ENCODE results near the gene ACAT1.
"Not testable (repeated sequence)": the region's sequence is repeated elsewhere in the genome, so short reads cannot be mapped to it uniquely, and the experiment has no call there.

ACAT1 gene

GRCh38 chr11:108121274-108122155 lies at the start of gene ACAT1:
ACAT1 (plus strand) TSS chr11:108121567; CDS start chr11:108121607, 40 bp downstream.
- peak; percentile 64 for DNase-seq (ENCODE audit: low spot score)

DNA sequence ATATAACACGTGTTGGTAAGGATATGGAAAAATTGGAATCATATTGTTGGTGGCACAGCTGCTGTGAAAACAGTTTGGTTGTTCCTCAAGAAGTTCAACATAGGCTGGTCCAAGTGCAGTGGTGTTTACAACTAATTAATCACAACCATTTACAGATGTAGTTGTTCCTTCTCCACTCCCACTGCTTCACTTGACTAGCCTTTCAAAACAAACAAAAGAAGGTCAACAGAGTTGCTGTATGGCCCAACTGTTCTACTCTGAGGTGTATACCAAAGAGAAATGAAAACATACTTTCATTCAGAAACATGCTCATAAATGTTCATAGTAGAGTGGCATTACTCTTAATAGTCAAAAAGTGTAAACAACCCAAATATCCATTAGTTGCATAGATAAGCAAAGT lies 36.6 kb upstream of the ACAT1 start:
- no peak for DNase-seq (ENCODE audit: low spot score)

DNA sequence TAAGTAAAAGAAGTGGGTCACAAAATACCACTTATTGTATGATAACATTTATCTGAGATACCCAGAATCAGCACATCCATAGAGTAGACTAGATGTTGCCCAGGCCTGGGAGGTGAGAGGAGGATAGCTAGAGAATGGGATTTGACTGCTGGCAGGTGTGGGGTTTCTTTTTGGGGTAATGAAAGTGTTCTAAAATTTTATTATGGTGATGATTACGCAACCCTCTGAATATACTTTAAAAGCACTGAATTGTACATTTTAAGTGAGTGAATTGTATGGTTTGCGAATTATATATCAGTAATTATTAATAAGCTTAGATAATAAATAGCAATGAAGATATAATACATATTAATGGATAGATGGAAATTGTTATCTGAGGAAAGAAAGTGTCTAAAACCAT lies 35.7 kb upstream of the ACAT1 start:
- no peak for DNase-seq (ENCODE audit: low spot score)

DNA sequence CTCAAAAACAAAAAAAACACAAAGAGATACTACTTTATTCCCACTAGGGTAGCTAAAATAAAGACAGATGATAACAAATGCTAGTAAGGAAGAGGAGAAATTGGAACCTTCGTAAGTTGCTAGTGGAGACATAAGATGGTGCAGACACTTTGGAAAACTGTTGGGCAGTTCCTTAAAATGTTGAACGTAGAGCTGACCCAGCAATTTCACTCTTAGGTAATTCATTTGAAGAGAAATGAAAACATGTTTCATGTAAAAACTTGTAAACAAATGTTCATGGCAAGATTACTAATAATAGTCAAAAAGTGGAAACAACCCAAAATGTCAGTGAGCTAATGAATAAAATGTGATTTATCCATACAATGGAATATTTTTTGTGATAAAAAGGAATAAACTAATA lies 29.2 kb upstream of the ACAT1 start:
- DNase-seq (ENCODE audit: low spot score): no peak

GRCh38 chr11:108093128-108093904 lies 28.1 kb upstream of the ACAT1 start:
- DNase-seq (ENCODE audit: low spot score): no peak

DNA sequence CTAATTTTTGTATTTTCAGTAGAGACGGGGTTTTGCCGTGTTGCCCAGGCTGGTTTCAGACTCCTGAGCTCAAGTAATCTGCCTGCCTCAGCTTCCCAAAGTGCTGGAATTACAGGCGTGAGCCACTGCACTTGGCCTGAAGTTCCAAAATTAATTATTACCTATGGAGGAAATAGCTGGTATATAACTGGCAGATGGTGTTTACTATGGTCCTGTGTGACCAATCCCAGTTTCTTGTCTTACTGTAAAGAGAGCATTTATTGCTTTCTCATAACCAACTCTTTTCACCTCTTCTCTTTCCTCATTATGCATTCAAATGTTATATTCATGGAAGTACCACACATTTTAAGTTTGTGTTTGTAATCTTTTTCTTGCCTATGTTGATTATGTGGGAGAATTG lies 24.2 kb upstream of the ACAT1 start:
- no peak for DNase-seq (ENCODE audit: low spot score)

- no peak for DNase-seq (ENCODE audit: low spot score)
Measured at GRCh38 chr11:108101090-108101775, 20.1 kb upstream of the ACAT1 start.

- no peak for DNase-seq (ENCODE audit: low spot score)
Measured at GRCh38 chr11:108111126-108111525, 10.2 kb upstream of the ACAT1 start.

GRCh38 chr11:108112057-108112456 lies 9.3 kb upstream of the ACAT1 start:
- DNase-seq (ENCODE audit: low spot score): no peak

DNA sequence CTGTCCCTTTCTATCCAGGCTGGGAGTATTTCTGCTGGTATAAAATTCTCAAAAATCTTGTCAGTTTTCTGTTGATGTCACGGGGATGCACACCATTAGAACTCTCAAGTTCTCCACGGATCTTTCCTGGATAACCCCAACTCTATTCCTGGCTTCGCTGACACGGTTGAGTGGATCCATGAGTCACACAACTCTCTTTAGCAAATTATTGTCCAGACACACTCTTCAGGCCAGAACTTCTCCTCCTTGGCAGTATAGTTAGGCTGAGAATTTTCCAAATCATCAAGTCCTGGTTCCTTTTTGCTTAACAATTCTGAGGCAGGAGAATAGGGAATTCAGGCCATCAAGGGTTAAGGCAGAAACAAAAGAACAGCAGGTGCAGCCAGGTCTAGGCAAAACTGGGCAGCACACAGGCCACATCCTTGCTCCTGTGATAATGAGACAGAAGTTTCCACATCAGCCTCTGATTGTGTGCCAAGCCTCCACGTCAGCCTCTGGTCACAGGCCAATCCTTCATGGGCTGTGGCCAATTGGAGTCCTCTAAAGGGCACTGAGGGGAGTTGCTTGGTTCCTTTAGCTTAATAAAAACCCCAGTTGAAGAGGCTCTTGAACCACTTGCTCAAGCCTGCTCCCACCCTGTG lies 5.7 kb upstream of the ACAT1 start:
- no peak for DNase-seq (ENCODE audit: low spot score)

DNA sequence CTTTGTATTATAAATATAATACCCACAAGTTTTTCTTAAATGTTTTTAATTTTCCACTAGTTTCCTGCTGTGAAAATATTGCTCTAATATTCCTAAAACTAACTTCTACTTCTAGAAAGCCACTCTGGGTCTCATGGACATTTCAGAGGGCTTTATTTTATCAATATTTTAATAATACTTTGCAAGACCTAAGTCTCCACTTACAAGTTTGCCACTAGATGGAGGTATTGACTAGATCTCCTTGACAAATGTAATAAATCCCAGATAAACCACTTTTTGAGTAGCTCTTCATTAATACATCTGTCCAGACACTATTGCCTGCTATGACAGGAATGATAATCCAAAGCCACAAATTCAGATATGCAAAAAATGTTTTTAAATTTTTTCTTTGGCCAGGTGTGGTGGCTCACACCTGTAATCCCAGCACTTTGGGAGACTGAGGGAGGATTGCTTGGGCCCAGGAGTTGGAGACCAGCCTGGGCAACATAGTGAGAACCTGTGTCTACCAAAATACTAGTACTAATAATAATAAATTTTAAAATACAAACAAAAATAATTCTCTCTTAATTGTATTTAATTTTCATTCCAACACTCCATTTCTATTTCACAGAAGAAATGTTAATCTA lies 3.5 kb upstream of the ACAT1 start:
- DNase-seq (ENCODE audit: low spot score): peak; percentile 66

DNA sequence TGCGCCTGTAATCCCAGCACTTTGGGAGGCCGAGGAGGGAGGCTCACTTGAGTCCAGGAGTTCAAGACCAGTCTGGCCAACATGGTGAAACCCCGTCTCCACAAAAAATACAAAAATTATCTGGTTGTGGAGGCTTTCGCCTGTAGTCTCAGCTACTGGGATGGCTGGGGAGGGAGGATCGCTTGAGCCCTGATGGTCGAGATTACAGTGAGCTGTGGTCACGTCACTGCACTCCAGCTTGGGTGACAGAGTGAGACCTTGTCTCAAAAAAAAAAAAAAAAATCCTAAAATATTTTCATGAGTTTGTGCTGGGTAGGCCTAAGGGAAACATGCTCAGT lies 462 bp upstream of the ACAT1 start:
- not testable (repeated sequence) for DNase-seq (ENCODE audit: low spot score)

DNA sequence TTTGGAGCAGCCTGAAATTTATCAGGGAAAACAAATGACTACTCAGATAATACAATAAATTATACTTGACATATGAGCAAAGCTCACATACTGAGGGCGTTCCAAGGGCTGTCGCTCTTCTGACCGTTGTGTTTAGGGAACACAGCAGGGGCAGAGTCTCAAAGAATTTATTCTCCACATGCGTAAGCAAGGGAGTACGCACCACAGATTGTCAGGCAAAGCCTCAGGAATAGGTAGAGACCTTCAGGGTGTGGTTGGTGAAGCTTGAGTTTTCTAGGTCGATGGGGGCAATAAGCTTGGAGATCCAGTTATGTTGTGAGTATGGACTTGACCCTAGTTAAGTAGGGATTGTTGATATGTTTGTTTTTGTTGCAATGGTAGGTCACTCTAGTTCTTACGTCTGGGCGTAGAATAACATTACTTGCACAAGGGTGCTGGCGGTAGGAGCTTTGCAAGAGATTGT lies 830 bp downstream of the ACAT1 start:
- no peak for DNase-seq (ENCODE audit: low spot score)

DNA sequence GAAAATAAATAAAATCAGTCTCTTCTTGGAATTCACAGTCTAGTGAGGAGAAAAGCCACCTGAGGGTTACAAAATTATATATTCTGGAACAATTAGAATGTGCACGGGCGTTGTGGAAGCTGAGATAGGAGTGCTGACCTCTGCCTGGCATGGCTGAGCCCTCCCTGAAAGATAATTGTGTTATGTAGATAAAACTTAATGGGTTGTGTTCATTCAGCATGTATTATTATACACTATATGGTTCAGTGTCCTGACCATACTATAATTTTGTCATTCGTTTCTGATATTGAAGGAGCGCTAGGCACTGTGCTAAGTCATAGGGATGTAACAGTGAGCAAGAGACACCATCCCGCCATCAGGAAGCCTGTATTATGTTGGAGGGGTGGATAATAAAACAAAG lies 3.7 kb downstream of the ACAT1 start:
- DNase-seq (ENCODE audit: low spot score): no peak

- DNase-seq (ENCODE audit: low spot score): no peak
Measured at GRCh38 chr11:108128772-108129171, 7.4 kb downstream of the ACAT1 start.

GRCh38 chr11:108131993-108132392 lies 10.6 kb downstream of the ACAT1 start:
- no peak for DNase-seq (ENCODE audit: low spot score)

DNA sequence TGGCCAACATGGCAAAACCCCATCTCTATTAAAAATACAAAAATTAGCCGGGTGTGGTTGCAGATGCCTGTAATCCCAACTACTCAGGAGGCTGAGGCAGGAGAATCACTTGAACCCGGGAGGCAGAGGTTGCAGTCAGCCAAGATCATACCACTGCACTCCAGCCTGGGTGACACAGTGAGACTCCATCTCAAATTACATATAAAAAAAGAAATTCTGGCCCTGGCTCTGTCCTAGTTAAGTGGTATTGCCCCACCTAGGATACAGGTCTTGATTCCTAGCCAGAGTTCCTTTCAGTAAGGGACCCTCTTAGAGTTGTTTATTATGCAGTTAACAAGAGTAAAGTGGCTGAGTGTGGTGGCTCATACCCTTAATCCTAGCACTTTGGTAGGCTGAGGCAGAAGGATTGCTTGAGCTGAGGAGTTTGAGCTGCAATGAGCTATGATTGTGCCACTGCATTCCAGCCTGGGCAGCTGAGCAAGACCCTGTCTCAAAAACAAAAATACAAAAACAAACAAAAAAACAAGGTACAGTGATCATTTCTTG lies 11.7 kb downstream of the ACAT1 start:
- DNase-seq (ENCODE audit: low spot score): not testable (repeated sequence)

GRCh38 chr11:108135845-108136544 lies 14.6 kb downstream of the ACAT1 start:
- no peak for DNase-seq (ENCODE audit: low spot score)

DNA sequence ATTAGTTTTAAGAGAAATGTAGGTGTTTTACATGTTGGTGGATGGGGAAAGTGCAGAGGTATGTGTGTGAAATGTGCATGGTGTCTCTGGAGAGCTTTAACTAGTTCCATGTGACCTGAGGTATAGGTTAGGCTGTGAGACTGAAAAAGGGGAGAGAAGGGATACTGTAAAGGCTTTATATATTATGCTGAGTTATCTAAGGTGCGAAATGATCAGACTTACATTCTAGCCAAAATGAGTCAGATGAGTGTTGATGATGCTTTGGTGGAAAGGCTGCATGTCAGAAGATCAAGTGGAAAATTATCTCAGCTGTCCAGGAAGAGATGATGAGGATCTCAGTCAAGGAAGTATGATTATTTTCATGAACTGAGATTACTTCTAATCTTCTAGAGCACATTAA lies 15.8 kb downstream of the ACAT1 start:
- DNase-seq (ENCODE audit: low spot score): no peak

DNA sequence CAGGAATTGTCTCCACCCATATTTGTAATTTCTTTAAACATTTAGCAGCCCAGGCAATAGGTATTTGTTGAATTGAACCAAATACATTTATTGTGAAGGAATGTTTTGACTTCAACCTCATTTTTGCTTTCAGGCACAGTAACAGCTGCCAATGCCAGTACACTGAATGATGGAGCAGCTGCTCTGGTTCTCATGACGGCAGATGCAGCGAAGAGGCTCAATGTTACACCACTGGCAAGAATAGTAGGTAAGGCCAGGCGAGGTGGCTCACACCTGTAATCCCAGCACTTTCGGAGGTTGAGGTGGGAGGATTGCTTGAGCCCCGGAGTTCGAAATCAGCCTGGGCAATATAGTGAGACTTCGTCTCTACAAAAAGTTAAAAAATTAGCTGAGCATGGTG lies 20.9 kb downstream of the ACAT1 start:
- DNase-seq (ENCODE audit: low spot score): no peak

- DNase-seq (ENCODE audit: low spot score): no peak
Measured at GRCh38 chr11:108144615-108145014, 23.2 kb downstream of the ACAT1 start.
